Adrenal gland (tissue), 12 donors: ENCODE measurements around the gene KMT2D. TPM values are rescaled to one million over a fixed set of nuclear protein-coding genes. Genes with fewer than 3 reads are reported as not detected.
A peak's percentile ranks its signal among the peaks of the same experiment; 100 is the strongest.

Source experiments
- DNase-seq, 7 donors: peaks; one replicate each; pipeline ENCODE4 v3.0.0-alpha.2; 2019 to 2020
- H3K27ac ChIP-seq, 5 donors: fragments of 200-600 bp; sonication (generic) in 4 of 5; 1 replicate in 3 of 5; 2 replicates in 2 of 5; pipeline versions ENCODE4 v1.5.1 to v1.8.0; 2016 to 2020; ENCODE audit warnings: mild to moderate bottlenecking in 1 of 5
- H3K27me3 ChIP-seq: fragments of 200-600 bp; 2 replicates; pipeline ENCODE4 v1.8.0; 2021
- H3K36me3 ChIP-seq, 2 donors: fragments of 200-600 bp; replicated peaks in 1 of 2; 1 replicate in 1 of 2; 2 replicates in 1 of 2; pipeline versions ENCODE4 v1.5.1 to v1.8.0; 2018 to 2022
- H3K4me1 ChIP-seq, 2 donors: fragments of 200-600 bp; replicated peaks in 1 of 2; 1 replicate in 1 of 2; 2 replicates in 1 of 2; pipeline versions ENCODE4 v1.5.1 to v1.8.0; 2018 to 2021
- H3K4me3 ChIP-seq, 4 donors: fragments of 200-600 bp; sonication (generic) in 3 of 4; one replicate each; pipeline ENCODE4 v1.5.1; 2016 to 2018
- H3K9me3 ChIP-seq, 3 donors: fragments of 200-600 bp; sonication (generic) in 1 of 3; replicated peaks in 1 of 3; 1 replicate in 2 of 3; 2 replicates in 1 of 3; pipeline versions ENCODE4 v1.5.1 to v1.8.0; 2016 to 2021
- CTCF ChIP-seq, 6 experiments: fragments of 450-650 bp in 4 of 6; fragments of 200-600 bp in 2 of 6; sonication (generic) in 1 of 6; IDR thresholded peaks; 1 replicate in 5 of 6; 2 replicates in 1 of 6; pipeline versions ENCODE4 v1.5.1 to v1.8.0; 2016 to 2021; ENCODE audit warnings: antibody characterized with exemption in 6 of 6, mild to moderate bottlenecking in 2 of 6, moderate library complexity in 1 of 6
- POLR2A ChIP-seq, 2 donors: fragments of 450-650 bp; IDR thresholded peaks; one replicate each; pipeline ENCODE4 v1.6.1; 2017; ENCODE audit warnings: antibody characterized with exemption in 2 of 2, mild to moderate bottlenecking in 2 of 2, moderate library complexity in 1 of 2
- WGBS, 4 donors: extraction: QIAGEN DNeasy Blood & Tissue Kit in 2 of 4; methylation state at CpG; one replicate each; pipeline versions ENCODE4 v1.1.5 to v1.1.7; 2013 to 2017; 5-methylcytosine and 5-hydroxymethylcytosine counted together
- intact Hi-C, 2 donors: fragments of 100-400 bp; cut with DNase I; formaldehyde crosslinking; loops; one replicate each; pipeline versions ENCODE4 v1.14.1 to v1.15.0; 2022 to 2023
- polyA plus RNA-seq, 3 donors: library from polyadenylated mRNA; stranded (reverse); fragments of 200-250 nt in 2 of 3; fragments of 350-450 nt in 1 of 3; fragmentation: Illumina TruSeq in 1 of 3; extraction: RNeasy Lipid Tissue Mini Kit (QIAGEN cat#74804) in 1 of 3; gene quantifications; one replicate each; pipeline ENCODE4 v1.2.3, GENCODE V29; 2013 to 2014
- total RNA-seq, 9 donors: library from RNA; depleted of rRNA in 4 of 9; stranded (reverse); fragments of >200 nt in 4 of 9; fragments of 120-200 nt in 1 of 9; fragmentation: NEBNext Ultra II Directional in 1 of 9; extraction: Animal tissue kit (Norgen Biotek cat#: 25700) in 1 of 9; gene quantifications; one replicate each; pipeline versions ENCODE4 v1.1.0 to v1.2.4, GENCODE V29; 2013 to 2023
- donor health status: healthy with polysubstance abuse.
- donor health status: Bipolar disorder and iron deficiency.
- donor health status: DM: yes; HTN: yes; CAD: no.
- donor health status: DM: no; HTN: no; CAD: no.
- donor health status: DM: no; HTN: no; CAD: no.
- donor health status: DM: yes; HTN: yes; CAD: no.

The KMT2D gene
- total and polyA plus RNA-seq, 12 donors, result 21.2 to 140 (median 56.0) TPM

- H3K9me3 ChIP-seq, result no peaks in the 10 kb centered on the region
- H3K4me3 ChIP-seq, result no peak overlapping the region
- peaks cover 37 to 39% of the 10 kb centered on the region in 2 donors for H3K4me1 ChIP-seq
- no peak overlapping the region for H3K27ac ChIP-seq
- TF ChIP-seq CTCF (IDR thresholded peaks at IDR 0.05) (no peak), POLR2A (IDR thresholded peaks at IDR 0.05) (no peak)
- H3K36me3 ChIP-seq, result peaks cover 0 to 52% of the 10 kb centered on the region in 2 donors
- DNase-seq, result no peak
- H3K27me3 ChIP-seq, result no peaks in the 10 kb centered on the region
- intact Hi-C loops, result loop anchor here in 1 of 2 donors (5.0 kb wide), 1 partner anchor 33 kb away; no protein-coding TSS in a partner anchor
- WGBS, 4 donors, result 58 to 83% (median 74%) methylated on average over 4 of the region's 4 CpGs
Measured at GRCh38 chr12:49055092-49055491, 5.5 kb downstream of the KMT2D start.

- intact Hi-C loops, result no loop called here
- H3K27ac ChIP-seq, result no peak overlapping the region
- peaks cover 0 to 57% of the 10 kb centered on the region in 2 donors for H3K36me3 ChIP-seq
- 86 to 92% (median 91%) methylated on average over 9 to 10 of the region's 10 CpGs for WGBS, 4 donors
- no peak overlapping the region for H3K4me3 ChIP-seq
- H3K27me3 ChIP-seq, result no peaks in the 10 kb centered on the region
- TF ChIP-seq CTCF (IDR thresholded peaks at IDR 0.05), result no peak
- TF ChIP-seq POLR2A (IDR thresholded peaks at IDR 0.05), result no peak
- peaks cover 37 to 39% of the 10 kb centered on the region in 2 donors for H3K4me1 ChIP-seq
- H3K9me3 ChIP-seq, result no peaks in the 10 kb centered on the region
- peak in 1 of 7 donors; percentile 12 for DNase-seq
Measured at GRCh38 chr12:49054524-49054923, 6.1 kb downstream of the KMT2D start.

DNA sequence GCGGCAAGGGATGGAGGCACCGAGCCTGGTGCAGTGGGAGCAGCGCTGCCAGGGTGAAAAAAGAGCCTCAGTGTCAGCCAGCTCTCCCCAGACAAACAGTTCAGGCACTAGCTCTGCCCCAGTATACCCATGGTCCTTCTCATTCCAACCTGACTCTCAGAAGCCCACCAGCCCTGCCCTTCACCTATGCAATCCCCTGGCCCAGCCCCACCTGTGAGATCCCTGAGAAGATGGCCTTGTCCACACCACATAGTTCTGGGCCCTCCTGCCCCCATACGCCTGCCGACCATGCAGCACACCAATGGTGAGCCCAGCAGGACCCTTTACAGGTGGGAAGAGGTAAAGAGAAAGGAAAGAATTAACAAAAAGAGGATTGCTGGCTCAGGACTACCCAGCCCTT lies 6.5 kb downstream of the KMT2D start:
- WGBS, 4 donors, result 69 to 90% (median 87%) methylated on average over 3 to 5 of the region's 5 CpGs
- H3K27ac ChIP-seq, result no peak overlapping the region
- H3K36me3 ChIP-seq, result peaks cover 0 to 61% of the 10 kb centered on the region in 2 donors
- TF ChIP-seq CTCF (IDR thresholded peaks at IDR 0.05) (no peak), POLR2A (IDR thresholded peaks at IDR 0.05) (no peak)
- H3K9me3 ChIP-seq, result no peaks in the 10 kb centered on the region
- DNase-seq, result peak in 1 of 7 donors; percentile 11
- H3K4me3 ChIP-seq, result no peak overlapping the region
- H3K4me1 ChIP-seq, result peaks cover 37 to 39% of the 10 kb centered on the region in 2 donors
- no peaks in the 10 kb centered on the region for H3K27me3 ChIP-seq
- intact Hi-C loops, result no loop called here

DNA sequence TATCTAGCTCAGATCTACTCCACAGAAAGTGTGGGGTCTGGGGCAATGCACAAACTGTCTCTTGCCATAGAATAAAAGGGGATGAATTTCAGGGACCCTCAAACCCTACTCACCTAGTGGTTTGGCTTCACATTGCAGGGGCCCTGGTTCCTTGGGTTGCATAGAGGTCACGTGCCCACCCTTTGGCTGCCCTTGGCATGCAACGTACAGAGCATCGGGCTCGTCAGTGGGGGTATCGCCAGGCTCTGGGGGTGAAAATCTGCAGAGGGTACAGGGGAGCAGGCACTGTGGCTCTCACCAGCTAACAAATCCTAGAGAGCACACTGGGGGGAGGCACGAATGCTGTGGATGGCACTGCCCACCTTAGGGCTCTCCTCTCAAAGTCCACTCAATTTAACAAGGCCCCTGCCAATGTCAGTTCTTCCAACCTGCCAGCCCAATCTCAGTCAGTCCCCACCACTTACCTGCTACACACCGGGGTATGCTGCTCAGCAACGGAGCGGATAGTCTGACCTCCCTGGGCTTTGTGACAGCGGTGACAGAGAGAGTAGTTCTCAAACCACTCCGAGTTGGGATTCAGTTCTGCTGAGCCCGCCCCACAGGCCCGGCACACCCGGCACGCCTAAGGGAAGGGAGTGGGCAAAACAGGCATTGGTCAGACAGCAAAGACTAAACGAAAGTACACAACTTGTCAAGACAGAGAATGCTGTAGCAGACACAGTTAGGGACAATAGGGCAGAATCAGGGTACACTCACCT lies 8.0 kb downstream of the KMT2D start:
- H3K4me3 ChIP-seq, result no peak overlapping the region
- no peak overlapping the region for H3K27ac ChIP-seq
- DNase-seq, result peak in 1 of 7 donors; percentile 31
- intact Hi-C loops, result no loop called here
- WGBS, 4 donors, result 85 to 89% (median 87%) methylated on average over 10 to 16 of the region's 16 CpGs
- no peaks in the 10 kb centered on the region for H3K27me3 ChIP-seq
- H3K9me3 ChIP-seq, result no peaks in the 10 kb centered on the region
- TF ChIP-seq CTCF (IDR thresholded peaks at IDR 0.05), result no peak
- no peak for TF ChIP-seq POLR2A (IDR thresholded peaks at IDR 0.05)
- H3K4me1 ChIP-seq, result peaks cover 25 to 27% of the 10 kb centered on the region in 2 donors
- peaks cover 0 to 76% of the 10 kb centered on the region in 2 donors for H3K36me3 ChIP-seq
